GM23338 (cell line): ENCODE measurements around the gene PRSS57. TPM values are rescaled to one million over a fixed set of nuclear protein-coding genes. Genes with fewer than 3 reads are reported as not detected.

Experiments
- ATAC-seq: fragments of 200-7000 bp; cut with Tn5 transposase; 3 replicates; pipeline ENCODE4 v1.9.1; 2020
- DNase-seq: peaks from one replicate; pipeline ENCODE4 v3.0.0-alpha.2; 2015; ENCODE audit warnings: low spot score
- H2AFZ ChIP-seq: fragments of 200-600 bp; sonication (generic); 2 replicates; pipeline ENCODE4 v1.8.0; 2016; ENCODE audit warnings: antibody characterized with exemption, mild to moderate bottlenecking, moderate library complexity
- H3F3A ChIP-seq: fragments of 200-600 bp; sonication (generic); replicated peaks from 2 replicates; pipeline ENCODE4 v1.8.0; 2017; ENCODE audit warnings: antibody characterized with exemption, mixed run types, low read depth
- H3K27ac ChIP-seq: fragments of 200-600 bp; sonication (generic); 2 replicates; pipeline ENCODE4 v1.6.1; 2016; ENCODE audit warnings: low read depth
- H3K27me3 ChIP-seq: fragments of 200-600 bp; sonication (generic); 2 replicates; pipeline ENCODE4 v1.8.0; 2016; ENCODE audit warnings: mild to moderate bottlenecking, mixed run types, moderate library complexity; ENCODE audit not compliant: insufficient read depth
- H3K36me3 ChIP-seq: fragments of 200-600 bp; sonication (generic); 2 replicates; pipeline ENCODE4 v1.8.0; 2016; ENCODE audit warnings: mild to moderate bottlenecking; ENCODE audit not compliant: insufficient read depth
- H3K4me1 ChIP-seq: fragments of 200-600 bp; sonication (generic); 2 replicates; pipeline ENCODE4 v1.8.0; 2016; ENCODE audit warnings: mild to moderate bottlenecking, moderate library complexity; ENCODE audit not compliant: insufficient read depth
- H3K4me2 ChIP-seq: fragments of 200-600 bp; sonication (generic); 2 replicates; pipeline ENCODE4 v1.7.1; 2017; ENCODE audit warnings: mixed run types
- H3K4me3 ChIP-seq: fragments of 200-600 bp; sonication (generic); 2 replicates; pipeline ENCODE4 v1.6.1; 2016; ENCODE audit warnings: mixed run types
- H3K79me2 ChIP-seq: fragments of 200-600 bp; sonication (generic); replicated peaks from 2 replicates; pipeline ENCODE4 v1.8.0; 2017; ENCODE audit warnings: mild to moderate bottlenecking; ENCODE audit not compliant: insufficient read depth
- H3K9me2 ChIP-seq: fragments of 200-600 bp; sonication (generic); 2 replicates; pipeline ENCODE4 v1.8.0; 2017; ENCODE audit not compliant: insufficient read depth
- H4K20me1 ChIP-seq: fragments of 200-600 bp; sonication (generic); replicated peaks from 2 replicates; pipeline ENCODE4 v1.8.0; 2017; ENCODE audit warnings: mild to moderate bottlenecking; ENCODE audit not compliant: insufficient read depth
- H3K27ac Mint-ChIP-seq: 2 replicates; pipeline ENCODE4 v1.8.0; 2020; ENCODE audit warnings: inconsistent platforms, mild to moderate bottlenecking, moderate library complexity, mixed read lengths
- H3K27me3 Mint-ChIP-seq: 3 replicates; pipeline ENCODE4 v1.8.0; 2022; ENCODE audit warnings: low read depth, mild to moderate bottlenecking, moderate library complexity, mixed read lengths, inconsistent platforms; ENCODE audit not compliant: insufficient read depth, poor library complexity
- H3K36me3 Mint-ChIP-seq: 3 replicates; pipeline ENCODE4 v1.8.0; 2021; ENCODE audit warnings: low read depth, mild to moderate bottlenecking, inconsistent platforms, moderate library complexity, mixed read lengths
- H3K4me1 Mint-ChIP-seq: 3 replicates; pipeline ENCODE4 v1.8.0; 2020; ENCODE audit warnings: mild to moderate bottlenecking, inconsistent platforms, mixed read lengths
- H3K4me3 Mint-ChIP-seq: 3 replicates; pipeline ENCODE4 v1.8.0; 2021; ENCODE audit warnings: moderate library complexity, mild to moderate bottlenecking, inconsistent platforms, mixed read lengths
- H3K9me3 Mint-ChIP-seq: 3 replicates; pipeline ENCODE4 v1.8.0; 2020; ENCODE audit warnings: moderate library complexity, mild to moderate bottlenecking, inconsistent platforms, mixed read lengths
- CREB1 ChIP-seq: fragments of 250-450 bp; sonication (Bioruptor Pico); IDR thresholded peaks from 2 replicates; pipeline ENCODE4 v1.5.0; 2020; ENCODE audit warnings: low read depth, mild to moderate bottlenecking, moderate library complexity
- EZH2 ChIP-seq: fragments of 200-600 bp; sonication (generic); IDR thresholded peaks from one replicate; pipeline ENCODE4 v1.8.0; 2017; ENCODE audit warnings: antibody characterized with exemption, mild to moderate bottlenecking, low read depth; ENCODE audit not compliant: unreplicated experiment
- EZH2phosphoT487 ChIP-seq: fragments of 200-600 bp; sonication (generic); IDR thresholded peaks from one replicate; pipeline ENCODE4 v1.8.1; 2018; ENCODE audit warnings: antibody characterized with exemption; ENCODE audit not compliant: unreplicated experiment
- JUNB ChIP-seq: IDR thresholded peaks from one replicate; pipeline ENCODE4 v1.6.1; 2016; ENCODE audit warnings: antibody characterized with exemption; ENCODE audit not compliant: unreplicated experiment
- NANOG ChIP-seq: IDR thresholded peaks from 2 replicates; pipeline ENCODE4 v1.6.1; 2016; ENCODE audit warnings: antibody characterized with exemption, borderline replicate concordance
- POLR2AphosphoS5 ChIP-seq: IDR thresholded peaks from 2 replicates; pipeline ENCODE4 v1.6.1; 2016; ENCODE audit warnings: antibody characterized with exemption, low read depth
- STAT1 ChIP-seq: IDR thresholded peaks from one replicate; pipeline ENCODE4 v1.6.1; 2016; ENCODE audit warnings: antibody characterized with exemption; ENCODE audit not compliant: unreplicated experiment
- ZNF114 ChIP-seq: fragments of 250-450 bp; sonication (Bioruptor Pico); IDR thresholded peaks from 2 replicates; pipeline ENCODE4 v1.5.0; 2020; ENCODE audit warnings: mild to moderate bottlenecking, moderate library complexity
- ZNF331 ChIP-seq: fragments of 250-450 bp; sonication (Bioruptor Pico); IDR thresholded peaks from 2 replicates; pipeline ENCODE4 v1.5.0; 2020; ENCODE audit warnings: low read depth, mild to moderate bottlenecking, moderate library complexity
- polyA plus RNA-seq: library from polyadenylated mRNA; unstranded; fragments of >200 nt; fragmentation: Nextera tagmentation; extraction: Ambion mirVana; gene quantifications from 2 replicates; pipeline ENCODE4 v1.2.1, GENCODE V29; 2016
- total RNA-seq: library from RNA; depleted of rRNA; stranded (reverse); fragments of >200 nt; shearing (Covaris generic); gene quantifications from 2 replicates; pipeline ENCODE4 v1.2.3, GENCODE V29; 2014
- TF ChIP-seq, protein P1 (sequence below): IDR thresholded peaks from one replicate; pipeline ENCODE4 v1.6.1; 2018; ENCODE audit warnings: antibody characterized with exemption; ENCODE audit not compliant: unreplicated experiment
- TF ChIP-seq, protein P2 (sequence below): IDR thresholded peaks from 2 replicates; pipeline ENCODE4 v1.6.1; 2016; ENCODE audit warnings: antibody characterized with exemption
- TF ChIP-seq, protein P3 (sequence below), 2 experiments: fragments of 200-600 bp in 1 of 2; sonication (generic) in 1 of 2; conservative IDR thresholded peaks; 2 replicates each; pipeline versions ENCODE4 v1.5.1 to v1.6.1; 2016 to 2017; ENCODE audit warnings: antibody characterized with exemption in 2 of 2, low read depth in 2 of 2, mild to moderate bottlenecking in 2 of 2, moderate library complexity in 1 of 2
- TF ChIP-seq, protein P4 (sequence below): fragments of 250-450 bp; sonication (Bioruptor Pico); IDR thresholded peaks from 2 replicates; pipeline ENCODE4 v1.5.0; 2020; ENCODE audit warnings: mild to moderate bottlenecking, moderate library complexity

Gene PRSS57
- total and polyA plus RNA-seq, 2 experiments from 2014 or later, result 0.34 TPM; not detected in 1

DNA sequence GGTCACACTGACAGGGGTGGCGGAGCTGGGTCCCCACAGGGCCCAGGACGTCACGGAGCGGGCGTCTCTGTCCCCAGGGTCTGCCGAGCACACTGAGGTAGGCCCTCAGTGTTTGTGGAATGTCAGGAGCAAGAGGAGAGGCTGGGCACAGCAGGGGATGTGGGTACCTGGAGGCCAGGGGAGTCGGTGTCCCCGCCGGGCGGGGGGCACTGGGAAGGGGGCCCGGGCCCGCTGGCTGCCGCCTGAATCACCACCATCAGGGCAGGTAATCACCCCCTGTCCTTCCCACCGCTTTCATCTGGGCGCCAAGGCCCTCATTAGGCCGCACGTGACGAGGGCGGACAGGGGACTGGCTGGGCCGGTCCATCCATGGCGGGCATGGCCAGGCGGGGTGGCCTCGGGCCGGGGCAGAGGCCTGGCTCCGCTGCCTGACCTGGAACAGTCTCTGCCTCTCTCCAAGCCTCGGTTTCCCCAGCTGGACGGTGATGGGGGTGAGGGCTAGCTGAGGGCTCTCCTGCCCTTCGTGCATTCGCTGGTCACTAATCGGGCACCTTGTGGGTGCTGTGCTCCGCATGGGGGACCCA is 54.6 kb downstream of the PRSS57 start:
- Histone ChIP-seq H3K27me3 (peaks cover 9% of the 10 kb centered on the region; the same call in 1 of the 2 replicates), H3K9me2 (no peaks in the 10 kb centered on the region), H3K4me3 (no peak overlapping the region), H3F3A (no peaks in the 10 kb centered on the region), H3K79me2 (no peaks in the 10 kb centered on the region), H2AFZ (no peak overlapping the region), H3K4me2 (peak overlapping the region; percentile 69; the same call in 1 of the 2 replicates), H3K27ac (no peak overlapping the region), H3K36me3 (no peaks in the 10 kb centered on the region), H3K4me1 (no peaks in the 10 kb centered on the region), H4K20me1 (no peaks in the 10 kb centered on the region; the same call in 1 of the 2 replicates)
- no peak for DNase-seq
- Mint-ChIP-seq H3K36me3 (peaks cover 7% of the 10 kb centered on the region; the same call in 2 of the 3 replicates), H3K4me3 (peak overlapping the region; percentile 50; the same call in 1 of the 3 replicates), H3K27me3 (peaks cover 32% of the 10 kb centered on the region), H3K4me1 (peaks cover 4% of the 10 kb centered on the region; the same call in 2 of the 3 replicates), H3K9me3 (no peaks in the 10 kb centered on the region; the same call in 2 of the 3 replicates), H3K27ac (no peak overlapping the region)
- no peak for ATAC-seq
- TF ChIP-seq JUNB, result no peak
- TF ChIP-seq ZNF331 (CRISPR knock-in tag), result no peak
- TF ChIP-seq, protein P1, sequence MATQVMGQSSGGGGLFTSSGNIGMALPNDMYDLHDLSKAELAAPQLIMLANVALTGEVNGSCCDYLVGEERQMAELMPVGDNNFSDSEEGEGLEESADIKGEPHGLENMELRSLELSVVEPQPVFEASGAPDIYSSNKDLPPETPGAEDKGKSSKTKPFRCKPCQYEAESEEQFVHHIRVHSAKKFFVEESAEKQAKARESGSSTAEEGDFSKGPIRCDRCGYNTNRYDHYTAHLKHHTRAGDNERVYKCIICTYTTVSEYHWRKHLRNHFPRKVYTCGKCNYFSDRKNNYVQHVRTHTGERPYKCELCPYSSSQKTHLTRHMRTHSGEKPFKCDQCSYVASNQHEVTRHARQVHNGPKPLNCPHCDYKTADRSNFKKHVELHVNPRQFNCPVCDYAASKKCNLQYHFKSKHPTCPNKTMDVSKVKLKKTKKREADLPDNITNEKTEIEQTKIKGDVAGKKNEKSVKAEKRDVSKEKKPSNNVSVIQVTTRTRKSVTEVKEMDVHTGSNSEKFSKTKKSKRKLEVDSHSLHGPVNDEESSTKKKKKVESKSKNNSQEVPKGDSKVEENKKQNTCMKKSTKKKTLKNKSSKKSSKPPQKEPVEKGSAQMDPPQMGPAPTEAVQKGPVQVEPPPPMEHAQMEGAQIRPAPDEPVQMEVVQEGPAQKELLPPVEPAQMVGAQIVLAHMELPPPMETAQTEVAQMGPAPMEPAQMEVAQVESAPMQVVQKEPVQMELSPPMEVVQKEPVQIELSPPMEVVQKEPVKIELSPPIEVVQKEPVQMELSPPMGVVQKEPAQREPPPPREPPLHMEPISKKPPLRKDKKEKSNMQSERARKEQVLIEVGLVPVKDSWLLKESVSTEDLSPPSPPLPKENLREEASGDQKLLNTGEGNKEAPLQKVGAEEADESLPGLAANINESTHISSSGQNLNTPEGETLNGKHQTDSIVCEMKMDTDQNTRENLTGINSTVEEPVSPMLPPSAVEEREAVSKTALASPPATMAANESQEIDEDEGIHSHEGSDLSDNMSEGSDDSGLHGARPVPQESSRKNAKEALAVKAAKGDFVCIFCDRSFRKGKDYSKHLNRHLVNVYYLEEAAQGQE, result no peak
- no peak for TF ChIP-seq ZNF114 (CRISPR knock-in tag)
- TF ChIP-seq EZH2phosphoT487, result no peak
- TF ChIP-seq, protein P2, sequence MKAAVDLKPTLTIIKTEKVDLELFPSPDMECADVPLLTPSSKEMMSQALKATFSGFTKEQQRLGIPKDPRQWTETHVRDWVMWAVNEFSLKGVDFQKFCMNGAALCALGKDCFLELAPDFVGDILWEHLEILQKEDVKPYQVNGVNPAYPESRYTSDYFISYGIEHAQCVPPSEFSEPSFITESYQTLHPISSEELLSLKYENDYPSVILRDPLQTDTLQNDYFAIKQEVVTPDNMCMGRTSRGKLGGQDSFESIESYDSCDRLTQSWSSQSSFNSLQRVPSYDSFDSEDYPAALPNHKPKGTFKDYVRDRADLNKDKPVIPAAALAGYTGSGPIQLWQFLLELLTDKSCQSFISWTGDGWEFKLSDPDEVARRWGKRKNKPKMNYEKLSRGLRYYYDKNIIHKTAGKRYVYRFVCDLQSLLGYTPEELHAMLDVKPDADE, result no peak
- no peak for TF ChIP-seq NANOG
- TF ChIP-seq, protein P3, sequence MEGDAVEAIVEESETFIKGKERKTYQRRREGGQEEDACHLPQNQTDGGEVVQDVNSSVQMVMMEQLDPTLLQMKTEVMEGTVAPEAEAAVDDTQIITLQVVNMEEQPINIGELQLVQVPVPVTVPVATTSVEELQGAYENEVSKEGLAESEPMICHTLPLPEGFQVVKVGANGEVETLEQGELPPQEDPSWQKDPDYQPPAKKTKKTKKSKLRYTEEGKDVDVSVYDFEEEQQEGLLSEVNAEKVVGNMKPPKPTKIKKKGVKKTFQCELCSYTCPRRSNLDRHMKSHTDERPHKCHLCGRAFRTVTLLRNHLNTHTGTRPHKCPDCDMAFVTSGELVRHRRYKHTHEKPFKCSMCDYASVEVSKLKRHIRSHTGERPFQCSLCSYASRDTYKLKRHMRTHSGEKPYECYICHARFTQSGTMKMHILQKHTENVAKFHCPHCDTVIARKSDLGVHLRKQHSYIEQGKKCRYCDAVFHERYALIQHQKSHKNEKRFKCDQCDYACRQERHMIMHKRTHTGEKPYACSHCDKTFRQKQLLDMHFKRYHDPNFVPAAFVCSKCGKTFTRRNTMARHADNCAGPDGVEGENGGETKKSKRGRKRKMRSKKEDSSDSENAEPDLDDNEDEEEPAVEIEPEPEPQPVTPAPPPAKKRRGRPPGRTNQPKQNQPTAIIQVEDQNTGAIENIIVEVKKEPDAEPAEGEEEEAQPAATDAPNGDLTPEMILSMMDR (conservative IDR thresholded peaks at IDR 0.05; ENCODE audit: low read depth in 2 of 2), result no peak
- TF ChIP-seq POLR2AphosphoS5, result no peak
- TF ChIP-seq STAT1, result no peak
- TF ChIP-seq EZH2, result no peak
- TF ChIP-seq CREB1, result no peak
- TF ChIP-seq, protein P4, sequence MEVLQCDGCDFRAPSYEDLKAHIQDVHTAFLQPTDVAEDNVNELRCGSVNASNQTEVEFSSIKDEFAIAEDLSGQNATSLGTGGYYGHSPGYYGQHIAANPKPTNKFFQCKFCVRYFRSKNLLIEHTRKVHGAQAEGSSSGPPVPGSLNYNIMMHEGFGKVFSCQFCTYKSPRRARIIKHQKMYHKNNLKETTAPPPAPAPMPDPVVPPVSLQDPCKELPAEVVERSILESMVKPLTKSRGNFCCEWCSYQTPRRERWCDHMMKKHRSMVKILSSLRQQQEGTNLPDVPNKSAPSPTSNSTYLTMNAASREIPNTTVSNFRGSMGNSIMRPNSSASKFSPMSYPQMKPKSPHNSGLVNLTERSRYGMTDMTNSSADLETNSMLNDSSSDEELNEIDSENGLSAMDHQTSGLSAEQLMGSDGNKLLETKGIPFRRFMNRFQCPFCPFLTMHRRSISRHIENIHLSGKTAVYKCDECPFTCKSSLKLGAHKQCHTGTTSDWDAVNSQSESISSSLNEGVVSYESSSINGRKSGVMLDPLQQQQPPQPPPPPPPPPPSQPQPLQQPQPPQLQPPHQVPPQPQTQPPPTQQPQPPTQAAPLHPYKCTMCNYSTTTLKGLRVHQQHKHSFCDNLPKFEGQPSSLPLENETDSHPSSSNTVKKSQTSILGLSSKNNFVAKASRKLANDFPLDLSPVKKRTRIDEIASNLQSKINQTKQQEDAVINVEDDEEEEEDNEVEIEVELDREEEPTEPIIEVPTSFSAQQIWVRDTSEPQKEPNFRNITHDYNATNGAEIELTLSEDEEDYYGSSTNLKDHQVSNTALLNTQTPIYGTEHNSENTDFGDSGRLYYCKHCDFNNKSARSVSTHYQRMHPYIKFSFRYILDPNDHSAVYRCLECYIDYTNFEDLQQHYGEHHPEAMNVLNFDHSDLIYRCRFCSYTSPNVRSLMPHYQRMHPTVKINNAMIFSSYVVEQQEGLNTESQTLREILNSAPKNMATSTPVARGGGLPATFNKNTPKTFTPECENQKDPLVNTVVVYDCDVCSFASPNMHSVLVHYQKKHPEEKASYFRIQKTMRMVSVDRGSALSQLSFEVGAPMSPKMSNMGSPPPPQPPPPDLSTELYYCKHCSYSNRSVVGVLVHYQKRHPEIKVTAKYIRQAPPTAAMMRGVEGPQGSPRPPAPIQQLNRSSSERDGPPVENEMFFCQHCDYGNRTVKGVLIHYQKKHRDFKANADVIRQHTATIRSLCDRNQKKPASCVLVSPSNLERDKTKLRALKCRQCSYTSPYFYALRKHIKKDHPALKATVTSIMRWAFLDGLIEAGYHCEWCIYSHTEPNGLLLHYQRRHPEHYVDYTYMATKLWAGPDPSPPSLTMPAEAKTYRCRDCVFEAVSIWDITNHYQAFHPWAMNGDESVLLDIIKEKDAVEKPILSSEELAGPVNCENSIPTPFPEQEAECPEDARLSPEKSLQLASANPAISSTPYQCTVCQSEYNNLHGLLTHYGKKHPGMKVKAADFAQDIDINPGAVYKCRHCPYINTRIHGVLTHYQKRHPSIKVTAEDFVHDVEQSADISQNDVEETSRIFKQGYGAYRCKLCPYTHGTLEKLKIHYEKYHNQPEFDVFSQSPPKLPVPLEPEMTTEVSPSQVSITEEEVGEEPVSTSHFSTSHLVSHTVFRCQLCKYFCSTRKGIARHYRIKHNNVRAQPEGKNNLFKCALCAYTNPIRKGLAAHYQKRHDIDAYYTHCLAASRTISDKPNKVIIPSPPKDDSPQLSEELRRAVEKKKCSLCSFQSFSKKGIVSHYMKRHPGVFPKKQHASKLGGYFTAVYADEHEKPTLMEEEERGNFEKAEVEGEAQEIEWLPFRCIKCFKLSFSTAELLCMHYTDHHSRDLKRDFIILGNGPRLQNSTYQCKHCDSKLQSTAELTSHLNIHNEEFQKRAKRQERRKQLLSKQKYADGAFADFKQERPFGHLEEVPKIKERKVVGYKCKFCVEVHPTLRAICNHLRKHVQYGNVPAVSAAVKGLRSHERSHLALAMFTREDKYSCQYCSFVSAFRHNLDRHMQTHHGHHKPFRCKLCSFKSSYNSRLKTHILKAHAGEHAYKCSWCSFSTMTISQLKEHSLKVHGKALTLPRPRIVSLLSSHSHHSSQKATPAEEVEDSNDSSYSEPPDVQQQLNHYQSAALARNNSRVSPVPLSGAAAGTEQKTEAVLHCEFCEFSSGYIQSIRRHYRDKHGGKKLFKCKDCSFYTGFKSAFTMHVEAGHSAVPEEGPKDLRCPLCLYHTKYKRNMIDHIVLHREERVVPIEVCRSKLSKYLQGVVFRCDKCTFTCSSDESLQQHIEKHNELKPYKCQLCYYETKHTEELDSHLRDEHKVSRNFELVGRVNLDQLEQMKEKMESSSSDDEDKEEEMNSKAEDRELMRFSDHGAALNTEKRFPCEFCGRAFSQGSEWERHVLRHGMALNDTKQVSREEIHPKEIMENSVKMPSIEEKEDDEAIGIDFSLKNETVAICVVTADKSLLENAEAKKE, result no peak
